Daoy (cell line): Measurements from ENCODE around the gene CNOT8. TPM values are rescaled to one million over a fixed set of nuclear protein-coding genes. Genes with fewer than 3 reads are reported as not detected.
A peak's percentile ranks its signal among the peaks of the same experiment; 100 is the strongest.
"Not testable (repeated sequence)": the region's sequence is repeated elsewhere in the genome, so short reads cannot be mapped to it uniquely, and the experiment has no call there.

Experiments
- DNase-seq: peaks from one replicate; pipeline ENCODE4 v3.0.0-alpha.2; 2015; ENCODE audit warnings: low read depth
- total RNA-seq: library from RNA; depleted of rRNA; stranded (reverse); fragments of >200 nt; shearing (Covaris generic); gene quantifications from 2 replicates; pipeline ENCODE4 v1.2.3, GENCODE V29; 2014; rRNA removed

Gene CNOT8
- 70.3 and 89.9 TPM in 2 replicates for total RNA-seq

DNA sequence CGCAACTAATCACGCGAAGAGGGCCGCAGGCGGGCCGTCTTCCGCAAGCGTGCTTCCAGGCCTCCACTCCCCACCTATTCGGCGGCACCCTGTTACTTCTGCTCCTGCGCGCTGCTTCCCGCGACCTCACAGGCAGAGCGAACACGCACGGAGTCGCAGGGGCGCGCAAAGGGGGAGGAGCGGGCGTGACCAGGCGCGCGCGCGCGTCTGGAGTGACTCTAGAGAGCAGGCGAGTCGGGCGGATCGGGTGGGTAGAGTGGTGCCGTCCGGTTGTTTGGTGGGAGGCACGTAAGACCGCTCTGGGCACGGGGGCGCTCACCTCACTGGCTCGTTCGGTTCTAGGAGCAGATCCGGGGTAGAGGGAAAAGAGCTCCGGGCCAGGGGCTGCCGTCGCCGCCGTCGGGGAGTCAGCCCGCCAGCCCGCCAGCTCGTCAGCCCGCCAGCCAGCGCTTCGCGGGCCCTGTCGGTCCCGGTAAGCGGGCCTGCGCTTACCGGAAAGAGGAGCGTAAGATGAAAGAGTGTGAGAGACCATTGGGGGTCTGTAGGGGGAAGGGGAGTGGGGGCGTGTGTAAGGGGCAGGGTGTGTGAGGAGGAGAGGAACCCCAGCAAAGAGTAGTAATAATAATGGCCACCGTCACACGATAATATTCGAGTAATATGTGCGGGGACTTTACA is at the start of gene CNOT8:
Gene CNOT8, plus strand, starts transcription at position 331 of the 675 bp plus-strand sequence. CDS start 4,652 bp downstream, outside the sequence.
- peak; percentile 99 for DNase-seq

DNA sequence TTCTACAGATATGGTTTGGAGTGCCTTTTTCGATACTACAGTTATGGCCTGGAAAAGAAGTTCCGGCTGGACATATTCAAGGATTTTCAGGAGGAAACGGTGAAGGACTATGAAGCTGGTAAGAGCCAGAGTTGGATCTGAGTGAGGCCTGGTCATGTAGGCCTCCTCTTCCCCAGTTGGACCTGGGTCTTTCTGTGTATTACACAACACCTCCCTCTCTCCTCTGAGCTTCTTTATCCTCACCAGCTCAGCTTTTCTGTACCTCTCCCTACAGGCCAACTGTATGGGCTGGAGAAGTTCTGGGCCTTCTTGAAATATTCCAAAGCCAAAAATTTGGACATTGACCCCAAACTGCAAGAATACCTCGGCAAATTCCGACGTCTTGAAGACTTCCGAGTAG is 47.2 kb upstream of the CNOT8 start:
- no peak for DNase-seq

DNA sequence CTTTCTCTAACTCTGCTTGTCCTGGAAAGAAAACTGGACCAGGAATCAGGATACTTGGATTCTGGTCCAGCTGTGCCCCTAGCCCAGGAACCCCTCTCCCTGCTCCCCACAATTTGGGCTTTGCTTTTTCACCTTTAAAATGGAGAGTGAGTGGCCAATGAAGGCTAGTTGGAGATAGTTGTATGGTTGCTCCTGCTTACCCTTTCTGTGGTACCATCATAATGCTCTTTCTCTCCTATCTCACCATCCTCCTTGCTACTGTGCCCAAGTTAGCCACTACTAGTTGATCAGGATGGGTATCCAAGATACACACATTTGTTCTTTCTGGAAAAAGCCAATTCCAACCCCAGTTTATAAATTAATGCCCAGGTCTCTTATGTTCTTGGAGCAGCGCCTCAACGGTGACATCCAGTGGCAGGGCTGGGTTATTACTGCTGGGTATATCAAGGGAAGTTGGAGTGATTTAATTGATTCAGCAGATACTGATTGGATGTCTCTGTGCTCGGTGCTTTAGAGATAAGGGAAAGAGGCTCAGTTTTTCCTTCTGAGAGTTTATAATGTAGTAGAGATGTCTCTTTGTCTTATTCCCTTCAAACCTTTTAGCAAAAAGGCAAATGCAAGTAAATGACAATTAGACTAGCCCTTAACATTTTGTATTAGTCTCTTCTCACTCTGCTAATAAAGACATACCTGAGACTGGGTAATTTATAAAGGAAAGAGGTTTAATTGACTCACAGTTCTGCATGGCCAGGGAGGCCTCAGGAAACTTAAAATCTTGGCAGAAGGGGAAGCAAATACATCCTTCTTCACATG is 46.6 kb upstream of the CNOT8 start:
- peak; percentile 65 for DNase-seq

GRCh38 chr5:154813158-154813557 is 45.3 kb upstream of the CNOT8 start:
- no peak for DNase-seq

GRCh38 chr5:154813736-154814135 is 44.7 kb upstream of the CNOT8 start:
- no peak for DNase-seq

GRCh38 chr5:154815025-154815424 is 43.4 kb upstream of the CNOT8 start:
- no peak for DNase-seq

DNA sequence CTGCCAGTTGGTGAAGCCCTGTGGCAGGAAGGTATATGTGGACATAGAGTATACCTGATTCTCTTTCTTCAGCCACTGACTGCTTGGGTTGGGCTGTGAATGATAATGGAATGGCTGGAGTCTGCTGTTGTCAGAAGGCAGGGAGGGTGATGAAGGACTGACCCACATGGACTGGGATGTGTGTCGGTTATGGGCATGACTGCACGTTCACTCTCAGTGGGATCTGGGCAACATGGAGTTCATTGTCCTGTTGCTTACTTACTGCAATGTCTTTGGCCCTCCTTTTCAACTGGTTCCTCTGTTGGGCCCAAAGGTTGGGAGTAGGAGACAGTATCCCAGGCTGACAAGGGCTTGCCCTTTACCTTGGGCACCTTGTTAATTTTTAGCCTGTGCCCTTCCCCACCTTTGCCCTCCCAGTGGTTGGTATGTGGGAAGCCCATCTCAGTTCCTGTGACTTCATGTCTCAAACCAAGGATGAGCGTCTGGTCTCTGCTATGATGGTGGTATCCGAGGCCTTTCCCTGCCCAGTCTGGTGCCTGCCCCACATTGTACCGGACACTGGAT is 42.7 kb upstream of the CNOT8 start:
- no peak for DNase-seq

DNA sequence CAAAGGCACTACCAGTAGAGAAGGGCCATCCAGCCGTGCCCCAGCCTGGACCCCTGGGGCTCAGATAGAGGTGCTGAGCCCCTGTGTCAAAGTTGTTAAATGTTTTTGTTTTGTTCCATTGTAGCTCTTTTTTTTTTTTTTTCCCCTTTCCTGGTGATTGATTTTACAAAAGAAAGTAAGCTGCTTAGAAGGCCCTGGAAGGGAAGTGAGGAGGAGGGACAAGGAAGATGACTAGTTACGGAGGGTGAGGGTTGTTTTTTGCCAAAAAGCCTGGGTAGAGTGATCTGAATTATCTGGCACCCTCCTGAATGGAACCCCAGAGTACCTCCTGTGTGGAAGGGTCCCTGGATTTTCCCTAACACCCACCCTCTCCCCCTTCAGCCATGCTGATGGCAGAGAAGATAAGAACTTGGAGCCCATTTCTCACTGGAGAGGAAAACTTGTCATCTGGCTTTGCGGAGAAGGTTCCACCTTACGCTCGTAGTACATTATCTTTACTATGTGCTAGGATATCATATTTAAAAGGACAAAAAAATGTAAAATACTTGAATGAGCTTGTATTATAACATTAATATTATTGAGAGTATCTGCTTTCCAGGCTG is 41.4 kb upstream of the CNOT8 start:
- DNase-seq = no peak

GRCh38 chr5:154817815-154818214 is 40.6 kb upstream of the CNOT8 start:
- no peak for DNase-seq

GRCh38 chr5:154818471-154819116 is 39.8 kb upstream of the CNOT8 start:
- no peak for DNase-seq

- no peak for DNase-seq
Observed at GRCh38 chr5:154819546-154819945, 38.9 kb upstream of the CNOT8 start.

DNA sequence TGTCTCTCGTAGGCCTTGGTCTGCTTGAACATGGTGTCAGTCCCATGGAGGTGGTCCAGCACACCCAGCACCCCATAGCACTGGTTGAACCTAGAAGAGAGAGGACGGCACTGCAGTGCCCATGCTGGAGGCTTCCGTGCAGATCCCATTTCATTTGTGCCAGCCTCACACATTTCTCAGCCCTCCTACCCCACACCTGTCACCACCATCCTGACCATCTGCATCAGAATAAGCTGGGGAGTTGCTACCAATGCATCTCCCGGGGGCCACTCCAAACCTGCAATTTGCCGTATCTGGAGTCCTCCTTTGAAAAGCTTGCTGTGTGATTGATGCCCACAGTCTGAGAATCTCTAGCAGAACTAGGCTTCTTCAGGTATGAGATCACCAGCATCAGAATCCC is 38.0 kb upstream of the CNOT8 start:
- DNase-seq = no peak

- DNase-seq = not testable (repeated sequence)
Observed at GRCh38 chr5:154822896-154823295, 35.5 kb upstream of the CNOT8 start.

DNA sequence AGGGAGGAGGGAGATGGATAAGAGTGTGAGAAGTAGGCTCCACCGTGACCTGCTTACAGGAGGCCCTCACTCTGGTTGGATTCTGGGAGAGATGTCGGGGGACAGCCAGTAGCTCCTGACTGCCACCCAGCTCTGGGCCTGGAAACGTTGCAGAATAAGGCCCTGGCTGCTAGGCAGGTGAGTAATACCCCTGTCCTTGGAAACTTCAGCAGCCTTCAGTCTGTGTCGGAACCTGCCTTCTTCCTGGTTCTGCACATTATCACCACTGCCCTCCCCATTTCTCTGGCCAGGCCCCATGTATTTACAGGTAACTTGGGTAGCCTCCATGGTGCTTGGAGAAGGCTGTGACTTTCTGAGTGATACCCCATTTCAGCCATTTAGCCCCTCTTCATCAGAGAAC is 34.8 kb upstream of the CNOT8 start:
- no peak for DNase-seq

- DNase-seq = no peak
Observed at GRCh38 chr5:154824070-154824469, 34.4 kb upstream of the CNOT8 start.

DNA sequence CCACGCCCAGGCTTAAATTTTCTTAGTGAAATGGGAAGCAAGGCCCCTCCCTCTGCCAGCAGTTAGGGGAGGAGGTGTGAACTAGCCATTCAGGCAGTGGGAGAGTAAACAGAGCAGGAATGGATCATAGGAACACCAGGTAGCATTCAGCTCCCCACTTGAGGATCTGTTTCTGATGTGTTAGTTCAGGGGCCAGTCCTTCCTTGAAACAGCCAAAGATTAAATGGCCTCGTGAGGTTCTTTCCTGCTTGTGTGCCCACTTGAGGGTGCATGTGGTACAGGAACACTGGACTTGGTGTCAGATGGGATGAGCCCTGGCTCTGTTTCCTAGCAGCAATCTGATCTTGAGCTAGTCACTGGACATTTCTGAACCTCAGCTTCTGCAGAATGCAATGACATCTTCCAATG is 29.2 kb upstream of the CNOT8 start:
- DNase-seq = no peak

GRCh38 chr5:154829589-154830218 is 28.7 kb upstream of the CNOT8 start:
- DNase-seq = peak; percentile 44

DNA sequence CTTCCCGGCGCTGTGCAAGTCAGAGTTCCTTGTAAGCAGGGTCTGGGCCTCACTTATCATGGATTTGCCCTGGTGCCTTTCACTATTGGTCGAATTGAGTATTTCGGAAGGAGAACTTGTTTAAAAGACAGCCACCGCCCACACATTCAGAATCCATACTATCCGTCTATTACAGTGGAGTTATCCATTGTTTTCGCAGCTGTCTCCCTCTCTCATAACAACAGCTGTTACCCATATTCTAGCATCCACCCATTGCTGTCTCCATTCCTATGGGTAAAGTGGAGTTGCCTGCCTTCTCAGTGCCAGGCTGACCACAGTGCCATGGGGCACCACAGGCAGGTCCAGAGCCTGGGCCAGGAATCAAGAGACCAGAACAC is 28.2 kb upstream of the CNOT8 start:
- DNase-seq = no peak

DNA sequence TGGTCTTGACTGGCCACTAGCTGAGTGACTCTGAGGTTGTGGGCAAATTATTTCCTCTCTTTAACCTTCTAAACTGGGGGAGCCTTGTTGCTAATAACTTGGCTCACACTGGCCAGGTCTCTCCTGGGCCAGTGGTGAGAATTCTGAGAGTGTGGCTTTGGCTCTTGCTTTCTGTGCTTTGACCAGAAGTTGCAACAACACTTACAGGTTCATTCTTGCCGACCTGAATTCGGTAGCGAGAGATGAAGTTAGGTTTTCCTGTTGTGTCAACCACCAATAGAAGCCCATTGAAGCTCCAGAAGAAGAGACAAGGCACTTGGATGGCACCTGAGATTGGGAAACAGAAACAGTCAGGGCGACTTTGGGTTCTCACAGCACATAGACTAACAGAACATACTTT is 27.8 kb upstream of the CNOT8 start:
- no peak for DNase-seq

DNA sequence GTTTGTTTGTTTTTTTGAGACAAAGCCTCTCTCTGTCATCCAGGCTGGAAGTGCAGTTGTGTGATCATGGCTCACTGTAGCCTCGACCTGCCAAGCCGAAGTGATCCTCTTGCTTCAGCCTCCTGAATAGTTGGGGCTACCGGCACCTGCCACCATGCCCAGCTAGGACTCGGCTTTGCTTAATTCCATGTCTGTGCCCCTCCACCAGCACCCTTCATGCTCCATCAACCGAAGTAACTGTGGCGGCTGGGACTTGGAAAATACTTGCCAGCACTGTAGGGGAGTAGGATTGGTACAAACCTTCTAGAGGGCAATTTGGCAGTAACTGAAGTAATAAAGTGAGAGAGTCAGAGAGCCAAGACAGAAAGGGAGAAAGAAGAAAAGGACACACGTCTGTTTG is 27.0 kb upstream of the CNOT8 start:
- no peak for DNase-seq

DNA sequence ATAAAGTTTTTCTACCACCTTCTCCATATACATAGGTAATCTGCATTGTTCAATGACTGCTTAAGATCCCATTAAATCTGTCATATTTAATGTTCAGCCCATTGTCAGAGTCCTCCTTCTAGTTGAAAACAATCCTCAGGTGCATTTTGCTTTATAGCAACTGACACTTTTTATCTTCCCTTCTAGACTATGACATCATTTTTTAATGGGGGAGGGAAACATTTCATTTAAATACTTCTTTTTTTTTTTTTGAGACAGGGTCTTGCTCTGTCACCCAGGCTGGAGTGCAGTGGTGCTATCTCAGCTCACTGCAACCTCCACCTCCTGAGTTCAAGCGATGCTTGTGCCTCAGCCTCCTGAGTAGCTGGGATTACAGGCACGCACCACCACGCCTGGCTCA is 25.6 kb upstream of the CNOT8 start:
- not testable (repeated sequence) for DNase-seq

- DNase-seq = no peak
Observed at GRCh38 chr5:154834053-154834452, 24.4 kb upstream of the CNOT8 start.
